Limb (tissue), 2 donors: ENCODE data around the gene HLA-DQA1.
"Not testable (repeated sequence)": the region's sequence is repeated elsewhere in the genome, so short reads cannot be mapped to it uniquely, and the experiment has no call there.

Experiments
- DNase-seq, 2 donors: peaks; one replicate each; pipeline ENCODE4 v3.0.0-alpha.2; 2016; ENCODE audit errors: extremely low spot score in 2 of 2

The HLA-DQA1 gene

DNA sequence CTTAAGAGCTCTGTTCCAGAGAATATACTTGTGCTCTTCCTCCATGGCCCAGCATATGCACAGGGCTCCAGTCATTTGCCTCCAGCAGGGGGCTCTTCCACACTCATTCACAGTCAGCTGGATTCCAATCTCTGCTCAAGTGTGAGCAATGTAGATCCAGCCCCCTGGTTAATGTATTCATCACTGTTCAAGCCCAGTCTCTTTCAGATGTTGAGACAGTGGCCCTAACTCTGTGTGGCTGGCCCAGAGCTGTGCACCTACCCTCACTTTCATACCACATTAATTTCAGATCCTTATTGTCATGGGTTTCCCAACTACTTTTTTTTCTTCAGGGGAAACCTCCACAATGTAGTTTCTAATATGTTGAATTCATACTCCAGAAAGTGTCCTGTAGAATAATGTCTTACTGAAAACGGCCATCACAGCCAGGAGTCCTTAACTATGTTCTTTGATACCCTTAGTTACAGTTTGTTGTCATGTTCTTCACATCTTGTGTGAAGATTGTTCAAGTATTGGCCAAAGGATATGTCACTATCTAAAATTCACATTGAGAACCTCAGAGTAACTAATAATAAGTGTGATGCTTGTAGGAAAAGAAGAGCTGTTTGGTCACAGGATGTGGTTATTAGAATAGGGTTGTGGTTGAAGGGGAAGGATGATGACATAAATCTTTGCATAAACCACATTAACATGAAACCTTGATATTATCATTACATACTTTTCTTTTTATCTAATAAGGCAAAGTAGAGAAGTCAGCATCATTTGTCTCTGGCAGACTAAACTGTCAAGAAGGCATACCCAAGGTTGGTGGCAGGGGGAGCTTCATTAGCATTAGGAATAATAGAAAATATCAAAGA is 14.4 kb upstream of the HLA-DQA1 start:
- no peak for DNase-seq

DNA sequence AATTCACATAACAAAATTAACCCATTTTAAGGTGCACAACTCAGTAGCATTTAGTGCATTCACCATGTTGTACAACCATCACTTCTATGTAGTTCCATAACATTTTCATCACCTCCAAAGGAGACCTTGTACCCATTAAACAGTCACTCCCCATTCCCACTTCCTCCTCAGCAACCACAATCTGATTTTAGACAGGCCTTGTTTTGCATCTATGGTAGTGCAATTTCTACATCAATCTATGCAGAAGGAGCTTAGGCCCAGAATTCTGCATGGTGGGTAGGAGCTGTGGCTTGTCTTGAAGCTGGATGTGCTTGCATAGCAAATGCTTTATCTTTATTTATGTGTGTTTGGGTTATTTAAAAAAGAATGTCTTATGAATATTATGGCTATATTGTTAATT is 13.5 kb upstream of the HLA-DQA1 start:
- DNase-seq: no peak

DNA sequence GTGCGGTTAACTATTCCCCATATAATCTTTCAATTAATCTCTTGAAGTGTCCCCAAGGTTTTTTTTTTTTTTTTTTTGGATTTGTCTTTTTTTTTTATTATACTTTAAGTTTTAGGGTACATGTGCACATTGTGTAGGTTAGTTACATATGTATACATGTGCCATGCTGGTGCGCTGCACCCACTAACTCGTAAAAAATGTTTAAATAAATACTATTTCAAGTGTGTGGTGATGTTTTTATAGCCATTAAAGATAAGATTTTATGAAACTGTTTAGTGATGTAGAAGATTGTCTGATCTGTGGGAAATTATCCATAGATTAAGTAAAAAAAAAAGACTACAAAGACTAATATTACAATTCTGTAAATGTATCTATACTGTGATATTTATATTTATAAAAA is 12.6 kb upstream of the HLA-DQA1 start:
- DNase-seq: no peak

DNA sequence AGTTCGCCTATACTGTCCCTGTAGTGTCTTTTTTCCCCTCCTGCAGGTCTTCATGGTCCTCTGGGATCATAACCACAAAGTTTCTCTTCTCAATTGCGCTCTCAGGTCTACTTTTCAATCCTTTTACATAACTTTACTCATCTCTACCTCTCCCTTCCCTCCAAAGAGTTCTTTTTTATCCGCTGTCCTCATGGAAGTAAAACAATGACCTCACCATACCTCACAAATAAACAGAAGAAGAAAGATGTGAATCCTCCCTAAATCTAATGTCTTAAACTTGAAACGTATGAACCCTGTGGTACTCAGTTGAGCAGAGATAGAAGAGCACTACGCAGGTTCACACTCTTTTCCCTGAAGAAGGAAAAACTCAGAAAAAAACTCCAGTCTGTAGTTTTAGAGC is 12.1 kb upstream of the HLA-DQA1 start:
- DNase-seq: no peak

DNA sequence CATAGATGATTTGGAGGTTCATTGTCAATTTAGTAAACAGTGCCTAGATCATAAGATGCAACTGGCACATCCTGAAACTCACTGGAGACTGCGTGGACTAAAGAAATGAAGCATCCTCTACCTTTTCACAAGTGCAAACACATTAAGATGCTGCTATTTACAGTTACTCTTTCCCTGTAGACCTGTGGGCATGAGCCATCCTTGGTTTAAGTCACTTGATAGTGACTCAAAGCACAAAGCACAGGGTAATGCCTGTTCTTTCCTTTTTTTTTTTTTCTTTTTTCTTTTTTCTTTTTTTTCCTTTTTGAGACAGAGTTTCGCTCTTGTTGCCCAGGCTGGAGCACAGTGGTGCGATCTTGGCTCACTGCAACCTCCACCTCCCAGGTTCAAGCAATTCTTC is 10.0 kb upstream of the HLA-DQA1 start:
- DNase-seq: no peak

DNA sequence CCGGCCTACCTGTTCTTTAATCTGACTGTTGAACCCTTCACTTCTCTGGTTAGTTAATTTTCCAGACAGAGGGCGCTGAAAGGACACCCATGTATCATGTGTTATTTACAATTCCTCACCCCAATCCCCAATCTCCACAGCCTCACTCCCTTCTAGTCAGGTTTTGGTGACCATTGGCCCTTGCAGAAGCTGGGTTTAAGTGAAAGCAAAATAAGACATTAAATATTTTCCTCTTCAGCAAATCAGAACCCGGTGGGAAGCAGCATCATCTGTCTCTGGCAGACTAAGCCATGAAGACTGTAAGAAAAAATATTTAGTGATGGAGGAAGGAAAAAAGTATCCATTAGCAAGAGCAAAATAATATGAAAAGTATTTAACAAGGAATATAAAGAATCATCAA is 9.4 kb upstream of the HLA-DQA1 start:
- DNase-seq: no peak

DNA sequence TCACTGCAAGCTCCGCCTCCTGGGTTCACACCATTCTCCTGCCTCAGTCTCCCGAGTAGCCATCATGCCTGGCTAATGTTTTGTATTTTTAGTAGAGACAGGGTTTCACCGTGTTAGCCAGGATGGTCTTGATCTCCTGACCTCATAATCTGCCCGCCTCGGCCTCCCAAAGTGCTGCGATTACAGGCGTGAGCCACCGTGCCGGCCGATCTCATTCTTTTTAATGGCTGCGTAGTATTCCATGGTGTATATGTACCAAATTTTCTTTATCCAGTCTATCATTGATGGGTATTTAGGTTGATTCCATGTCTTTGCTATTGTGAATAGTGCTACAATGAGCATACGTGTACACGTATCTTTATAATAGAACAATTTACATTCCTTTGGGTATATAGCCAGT is 7.4 kb upstream of the HLA-DQA1 start:
- DNase-seq: not testable (repeated sequence)

DNA sequence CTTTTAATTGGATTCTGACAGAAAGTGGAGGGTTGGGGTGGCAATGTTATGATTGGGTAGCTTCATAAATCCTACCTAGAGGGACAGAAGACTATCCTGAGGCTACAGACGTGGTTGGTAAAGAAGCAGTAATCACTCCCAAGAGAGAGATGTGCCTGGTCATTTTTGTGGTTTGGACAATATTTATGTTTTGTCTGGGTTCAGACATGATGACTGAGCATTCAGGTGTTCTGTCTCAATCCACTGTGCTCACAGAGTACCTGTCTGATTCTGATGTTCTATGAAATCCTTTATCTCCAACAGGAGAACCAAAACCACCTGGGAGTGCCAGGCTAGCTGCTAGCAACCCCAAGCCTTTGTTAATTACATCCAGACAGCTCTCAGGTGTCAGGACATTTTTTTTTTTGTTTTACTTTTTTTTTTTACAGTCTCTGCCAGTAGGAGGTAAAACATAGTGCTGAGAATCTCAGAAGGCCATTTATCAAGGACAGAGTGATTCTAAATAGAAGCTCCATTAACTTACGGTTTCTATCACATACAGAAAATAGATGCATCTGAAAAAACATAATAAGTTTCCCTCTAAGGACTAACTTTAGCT is 1.6 kb upstream of the HLA-DQA1 start:
- DNase-seq: no peak

DNA sequence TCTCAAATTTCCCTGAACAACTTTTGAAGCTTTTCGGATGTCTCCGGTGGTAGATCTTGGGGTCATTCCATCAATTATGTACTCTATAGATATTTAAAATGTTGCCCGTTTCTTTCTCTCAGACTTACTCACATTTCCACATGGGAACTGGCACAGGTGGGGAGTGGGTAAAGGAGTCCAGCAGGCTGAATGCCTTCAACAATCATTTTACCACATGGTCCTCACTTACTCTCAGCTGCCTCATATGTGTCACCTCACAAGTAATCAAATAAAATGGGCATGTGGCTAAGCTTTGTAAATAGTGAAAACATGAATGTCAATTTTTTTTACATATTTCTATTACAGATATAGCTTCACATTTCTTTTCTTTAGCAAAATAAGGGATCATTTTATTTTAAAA is 677 bp downstream of the HLA-DQA1 start:
- no peak for DNase-seq

DNA sequence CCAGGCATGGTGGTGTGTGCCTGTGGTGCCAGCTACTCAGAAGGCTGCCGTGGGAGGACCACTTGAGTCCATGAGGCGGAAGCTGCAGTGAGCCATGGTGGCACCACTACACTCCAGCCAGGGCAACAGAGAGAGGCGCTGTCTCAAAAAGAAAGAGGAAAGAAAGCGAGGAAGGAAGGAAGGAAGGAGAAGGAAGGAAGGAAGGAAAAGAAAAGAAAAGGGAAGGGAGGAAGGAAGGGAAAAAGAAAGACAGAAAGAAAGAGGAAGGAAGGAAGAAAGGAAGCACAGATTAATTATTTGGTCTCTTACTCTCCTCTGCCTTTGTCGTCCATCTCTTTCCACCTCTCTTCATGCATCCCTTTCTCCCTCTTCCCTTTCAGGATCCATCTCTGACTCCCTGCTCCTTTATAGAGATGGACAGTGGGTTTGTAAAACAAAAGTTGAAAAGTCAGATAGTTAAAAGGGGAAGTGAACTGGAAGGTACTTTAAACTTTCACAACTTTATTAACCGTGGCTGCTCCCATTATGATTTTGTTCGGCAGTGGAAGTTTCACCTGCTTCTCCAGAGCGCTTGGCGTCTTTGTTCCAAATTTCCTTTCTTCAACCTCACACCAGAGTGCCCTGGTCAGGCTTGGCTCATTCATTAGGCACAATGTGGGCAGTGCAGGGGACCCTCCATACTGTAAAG is 1.5 kb downstream of the HLA-DQA1 start:
- no peak for DNase-seq

DNA sequence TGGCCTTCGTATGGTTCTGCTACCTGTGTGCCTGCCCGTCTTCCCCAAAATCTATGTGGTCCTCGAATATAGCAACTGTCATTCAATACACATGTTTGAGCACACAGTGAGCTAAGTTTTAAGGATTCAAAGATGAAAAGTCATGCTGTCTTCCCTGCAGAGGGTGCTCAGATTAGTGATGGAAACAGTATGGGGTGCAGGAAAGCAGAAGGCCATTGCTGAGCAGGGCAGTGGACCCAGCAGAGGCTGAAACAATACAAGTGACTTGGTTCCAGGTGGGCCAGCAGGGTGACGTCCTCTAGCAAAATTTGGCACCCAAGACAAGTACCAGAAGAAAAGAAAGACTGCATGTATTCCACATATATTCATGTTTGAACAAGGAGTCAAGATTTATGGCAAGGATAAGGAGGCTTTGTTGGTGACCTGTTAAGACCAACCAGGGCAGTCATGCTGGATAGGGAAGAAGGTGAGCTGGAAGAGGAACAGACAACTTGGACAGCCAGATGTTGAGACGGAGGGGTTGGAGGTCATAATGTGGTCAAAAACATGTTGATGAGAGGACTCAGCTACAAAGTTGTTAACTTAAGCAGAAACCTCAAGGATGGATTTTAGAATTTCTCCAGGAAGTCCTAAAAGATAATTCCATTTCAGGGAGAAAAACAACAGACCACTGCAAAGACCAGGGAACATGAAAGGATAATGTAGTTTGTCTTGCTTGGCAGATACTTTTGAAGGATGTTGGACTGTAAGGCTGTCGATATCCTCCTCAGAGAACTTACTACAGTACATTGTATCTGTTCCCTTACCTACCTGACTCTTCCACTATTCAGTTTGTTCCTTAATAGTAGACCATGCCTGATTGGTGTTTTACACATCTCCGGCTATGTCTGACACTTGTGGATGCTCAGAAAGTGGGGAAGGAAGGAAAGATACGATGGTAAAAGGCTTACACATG is 2.5 kb downstream of the HLA-DQA1 start:
- DNase-seq: no peak

DNA sequence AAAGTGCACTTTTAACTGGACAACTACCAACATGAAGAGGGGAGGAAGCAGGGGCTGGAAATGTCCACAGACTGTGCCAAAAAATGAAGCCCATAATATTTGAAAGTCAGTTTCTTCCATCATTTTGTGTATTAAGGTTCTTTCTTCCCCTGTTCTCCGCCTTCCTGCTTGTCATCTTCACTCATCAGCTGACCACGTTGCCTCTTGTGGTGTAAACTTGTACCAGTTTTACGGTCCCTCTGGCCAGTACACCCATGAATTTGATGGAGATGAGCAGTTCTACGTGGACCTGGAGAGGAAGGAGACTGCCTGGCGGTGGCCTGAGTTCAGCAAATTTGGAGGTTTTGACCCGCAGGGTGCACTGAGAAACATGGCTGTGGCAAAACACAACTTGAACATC is 3.9 kb downstream of the HLA-DQA1 start:
- no peak for DNase-seq

DNA sequence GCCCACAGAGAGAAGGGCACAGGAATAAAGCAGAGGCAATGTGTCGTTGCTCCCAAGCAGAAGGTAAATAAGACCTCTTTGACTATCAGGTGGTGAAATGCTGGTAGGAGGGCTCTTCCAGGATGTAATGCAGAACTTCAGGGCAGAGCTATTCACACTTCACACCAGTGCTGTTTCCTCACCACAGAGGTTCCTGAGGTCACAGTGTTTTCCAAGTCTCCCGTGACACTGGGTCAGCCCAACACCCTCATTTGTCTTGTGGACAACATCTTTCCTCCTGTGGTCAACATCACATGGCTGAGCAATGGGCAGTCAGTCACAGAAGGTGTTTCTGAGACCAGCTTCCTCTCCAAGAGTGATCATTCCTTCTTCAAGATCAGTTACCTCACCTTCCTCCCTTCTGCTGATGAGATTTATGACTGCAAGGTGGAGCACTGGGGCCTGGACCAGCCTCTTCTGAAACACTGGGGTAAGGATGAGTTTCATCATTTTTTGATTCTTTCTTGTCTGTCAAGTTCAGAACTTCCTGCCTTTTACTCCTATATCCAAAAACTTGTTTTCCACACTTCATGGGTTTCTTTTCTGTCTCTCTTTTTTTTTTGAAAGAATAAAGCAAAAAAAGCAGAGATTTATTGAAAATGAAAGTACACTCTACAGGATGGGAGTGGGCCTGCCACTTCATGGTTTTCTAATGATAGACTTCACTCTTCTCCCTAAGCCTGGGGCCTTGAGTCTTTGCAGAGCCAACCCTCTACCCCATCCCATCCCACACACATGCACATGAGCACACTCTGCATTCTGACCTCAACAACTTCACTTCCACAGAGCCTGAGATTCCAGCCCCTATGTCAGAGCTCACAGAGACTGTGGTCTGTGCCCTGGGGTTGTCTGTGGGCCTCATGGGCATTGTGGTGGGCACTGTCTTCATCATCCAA is 4.8 kb downstream of the HLA-DQA1 start:
- not testable (repeated sequence) for DNase-seq

DNA sequence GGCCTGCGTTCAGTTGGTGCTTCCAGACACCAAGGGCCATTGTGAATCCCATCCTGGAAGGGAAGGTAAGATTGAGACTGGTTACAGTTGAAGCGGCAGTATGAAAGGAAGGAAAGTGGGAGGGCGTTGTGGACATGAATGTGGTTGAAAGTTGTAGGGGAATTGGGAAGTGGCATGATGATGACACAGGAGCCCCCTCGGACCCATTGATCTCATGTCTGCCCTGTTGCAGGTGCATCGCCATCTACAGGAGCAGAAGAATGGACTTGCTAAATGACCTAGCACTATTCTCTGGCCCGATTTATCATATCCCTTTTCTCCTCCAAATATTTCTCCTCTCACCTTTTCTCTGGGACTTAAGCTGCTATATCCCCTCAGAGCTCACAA is 5.5 kb downstream of the HLA-DQA1 start:
- no peak for DNase-seq

DNA sequence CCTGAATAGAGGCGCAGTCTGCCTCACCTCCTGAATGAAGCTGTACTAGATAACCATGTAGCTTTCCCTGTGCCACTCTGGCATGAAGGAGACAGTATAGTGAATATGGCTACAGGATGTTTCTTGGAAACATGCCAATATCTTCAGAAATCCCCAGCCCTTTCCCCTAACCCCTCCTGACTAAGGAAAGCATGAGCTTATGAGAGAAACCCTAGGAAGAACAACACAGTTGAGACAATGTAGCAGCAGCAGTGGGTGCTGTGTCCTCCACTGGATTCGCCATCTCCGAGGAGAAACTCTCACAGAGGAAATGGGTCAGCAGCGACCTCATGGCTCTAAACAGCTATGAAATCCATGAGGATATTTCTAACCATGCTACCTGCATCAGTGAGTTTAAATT is 6.7 kb downstream of the HLA-DQA1 start:
- DNase-seq: no peak

DNA sequence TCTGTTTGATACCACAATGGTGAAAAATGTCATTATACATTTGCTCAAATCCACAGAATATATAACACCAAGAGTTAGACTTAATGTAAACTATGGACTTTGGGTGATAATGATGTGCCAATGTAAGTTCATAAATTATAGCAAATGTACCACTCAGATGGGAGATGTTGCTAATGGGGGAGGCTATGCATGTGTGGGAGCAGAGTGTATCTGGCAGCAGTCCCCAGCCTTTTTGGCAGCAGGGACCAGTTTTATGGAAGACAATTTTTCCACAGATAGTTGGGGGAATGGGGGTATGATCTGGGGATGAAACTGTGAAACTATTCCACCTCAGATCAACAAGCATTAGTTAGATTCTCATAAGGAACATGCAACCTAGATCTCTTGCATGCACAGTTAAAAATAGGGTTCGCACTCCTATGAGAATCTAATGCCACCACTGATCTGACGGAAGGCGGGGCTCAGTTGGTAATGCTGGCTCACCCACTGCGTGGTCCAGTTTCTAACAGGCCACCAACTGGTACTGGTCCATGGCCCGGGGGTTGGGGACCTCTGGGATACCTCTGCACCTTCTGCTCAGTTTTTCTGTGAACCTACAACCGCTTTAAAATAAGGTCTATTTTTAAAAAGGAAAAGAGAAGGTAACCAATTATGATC is 8.0 kb downstream of the HLA-DQA1 start:
- DNase-seq: no peak

DNA sequence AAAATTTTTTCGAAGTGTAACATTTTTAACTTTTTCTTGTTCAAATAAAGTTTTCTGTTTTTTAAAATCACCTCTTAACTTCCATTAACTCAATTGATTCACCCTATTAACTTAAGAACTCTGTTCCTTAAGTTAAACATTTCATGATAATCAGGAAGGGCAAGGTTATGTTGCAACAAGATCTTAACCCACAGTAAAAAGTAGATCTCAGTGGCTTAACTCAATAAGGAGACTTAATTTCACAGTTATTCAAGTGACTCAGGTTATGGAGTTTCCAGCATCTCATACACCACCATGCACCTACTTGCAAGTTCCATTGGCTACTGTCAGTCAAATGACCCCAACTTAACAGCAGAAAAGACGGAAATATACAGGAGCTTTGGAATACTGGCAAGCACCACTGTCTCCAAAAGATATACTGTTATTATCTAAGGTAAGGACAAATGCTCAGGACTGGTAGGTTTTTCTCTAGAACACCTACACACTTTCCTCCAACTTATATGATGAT is 18.1 kb downstream of the HLA-DQA1 start:
- no peak for DNase-seq

DNA sequence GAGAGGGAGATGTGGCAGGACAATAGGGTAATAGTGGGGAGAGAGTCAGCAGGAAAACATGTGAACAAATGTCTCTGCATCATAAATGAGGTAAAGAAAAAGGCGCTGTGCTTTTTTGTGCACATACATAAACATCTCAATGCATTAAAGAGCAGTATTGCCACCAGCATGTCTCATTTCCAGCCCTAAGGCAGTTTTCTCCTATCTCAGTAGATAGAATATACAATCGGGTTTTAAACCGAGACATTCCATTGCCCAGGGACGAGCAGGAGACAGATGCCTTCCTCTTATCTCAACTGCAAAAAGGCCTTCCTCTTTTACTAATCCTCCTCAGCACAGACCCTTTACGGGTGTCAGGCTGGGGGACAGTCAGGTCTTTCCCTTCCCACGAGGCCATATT is 20.1 kb downstream of the HLA-DQA1 start:
- not testable (repeated sequence) for DNase-seq

DNA sequence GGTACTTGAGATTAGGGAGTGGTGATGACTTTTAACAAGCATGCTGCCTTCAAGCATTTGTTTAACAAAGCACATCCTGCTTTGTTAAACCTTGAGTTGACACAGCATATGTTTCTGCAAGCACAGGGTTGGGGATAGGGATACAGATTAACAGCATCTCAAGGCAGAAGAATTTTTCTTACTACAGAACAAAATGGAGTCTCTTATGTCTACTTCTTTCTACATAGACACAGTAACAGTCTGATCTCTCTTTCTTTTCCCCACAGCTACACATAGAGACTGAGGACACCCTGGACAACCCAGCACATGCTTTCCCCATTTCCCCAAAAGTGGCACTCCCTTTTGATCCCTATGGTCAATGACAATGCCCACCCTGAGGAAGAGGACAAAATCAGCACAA is 20.6 kb downstream of the HLA-DQA1 start:
- not testable (repeated sequence) for DNase-seq
